GM21825 (cell line): ENCODE data around the gene P3R3URF.
"Not testable (repeated sequence)": the region's sequence is repeated elsewhere in the genome, so short reads cannot be mapped to it uniquely, and the experiment has no call there.

Experiments used
- ATAC-seq: cut with Tn5 transposase; IDR thresholded peaks from one replicate; pipeline ENCODE4 v1.9.1; 2021; ENCODE audit warnings: mild to moderate bottlenecking, moderate library complexity; ENCODE audit not compliant: unreplicated experiment

P3R3URF gene

DNA sequence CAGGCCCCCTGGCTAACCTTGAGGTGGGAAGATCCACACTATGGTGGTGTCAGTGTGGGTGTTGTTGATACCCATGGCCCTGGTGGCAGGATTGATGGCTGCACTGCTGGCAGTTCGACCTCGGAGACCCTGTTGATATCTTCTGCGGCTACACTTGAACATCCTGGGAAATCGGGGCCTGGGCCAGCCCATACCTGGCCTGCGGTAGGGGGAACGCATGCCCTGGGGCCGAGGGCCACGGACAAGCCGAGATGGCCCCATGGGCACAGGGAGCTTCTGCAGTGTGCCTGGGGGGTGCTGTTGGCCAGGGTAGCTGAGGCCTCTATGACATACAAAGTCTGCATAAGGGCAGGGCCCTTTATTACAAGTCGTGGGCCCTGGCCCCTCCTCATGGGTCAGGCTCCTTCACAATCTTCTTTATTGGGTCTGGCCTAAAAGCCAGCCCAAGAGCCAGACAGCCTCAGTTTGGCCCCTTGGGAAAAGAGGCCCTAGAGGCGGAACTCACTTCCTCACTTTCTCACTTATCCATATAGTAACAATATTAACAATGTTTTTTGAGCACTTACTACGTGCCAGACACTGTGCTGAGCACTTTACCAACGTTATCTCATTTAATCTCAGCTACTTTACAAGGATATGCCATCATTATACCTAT is at the start of gene P3R3URF:
Gene P3R3URF, minus strand, starts transcription at position 278 of the 655 bp plus-strand sequence. Its CDS starts 17 bp downstream, at position 261.
- no peak for ATAC-seq

DNA sequence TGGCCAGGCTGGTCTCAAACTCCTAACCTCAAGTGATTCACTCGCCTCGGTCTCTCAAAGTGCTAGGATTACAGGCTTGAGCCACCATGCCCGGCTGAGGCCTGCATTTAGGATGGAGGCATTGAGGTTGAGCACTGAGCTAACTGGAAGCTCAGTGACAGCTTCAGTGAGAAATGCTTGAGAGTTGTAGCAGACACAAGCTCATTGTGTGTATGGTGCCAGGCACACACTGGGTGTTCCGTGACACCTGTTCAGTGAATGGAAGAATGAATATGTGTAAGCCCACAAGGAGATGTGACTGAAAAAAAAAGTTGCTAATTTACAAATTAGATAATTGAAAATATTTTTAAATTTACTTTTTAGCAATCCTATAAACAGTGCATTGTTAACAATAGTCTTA is 48.7 kb upstream of the P3R3URF start:
- ATAC-seq, result no peak

DNA sequence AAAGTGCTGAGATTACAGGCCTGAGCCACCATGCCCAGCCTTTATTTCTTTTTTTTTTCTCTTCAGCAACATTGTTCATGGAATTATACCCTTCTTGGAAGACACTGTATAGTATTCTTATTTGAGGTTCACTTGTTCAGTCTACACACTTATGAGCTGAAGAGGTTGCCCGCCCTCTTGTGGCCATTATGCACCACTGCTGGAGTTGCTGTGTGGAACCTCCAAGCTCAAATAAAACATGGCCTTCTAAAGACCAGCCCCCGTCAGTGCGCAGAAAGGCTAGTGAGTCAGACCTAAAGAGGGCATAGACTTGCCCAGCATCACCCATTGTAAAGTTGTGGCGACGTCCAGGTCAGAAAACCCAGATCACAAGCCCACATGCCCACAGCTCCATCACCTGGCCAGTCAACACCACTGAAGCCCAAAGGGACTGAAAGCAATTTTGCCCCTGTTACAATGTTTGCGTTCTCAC is 47.2 kb upstream of the P3R3URF start:
- peak; percentile 68 for ATAC-seq

DNA sequence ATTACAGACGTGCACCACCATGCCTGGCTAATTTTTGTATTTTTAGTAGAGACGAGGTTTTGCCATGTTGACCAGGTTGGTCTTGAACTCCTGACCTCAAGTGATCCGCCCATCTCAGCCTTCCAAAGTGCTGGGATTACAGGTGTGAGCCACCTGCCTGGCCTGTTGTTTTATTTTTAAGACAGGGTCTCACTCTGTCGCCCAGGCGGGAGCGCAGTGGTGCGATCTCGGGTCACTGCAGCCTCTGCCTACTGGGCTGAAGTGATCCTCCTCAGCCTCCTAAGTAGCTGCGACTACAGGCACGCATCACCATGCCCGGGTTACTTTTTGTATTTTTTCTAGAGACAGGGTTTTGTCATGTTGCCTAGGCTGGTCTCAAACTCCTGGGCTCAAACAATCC is 46.8 kb upstream of the P3R3URF start:
- ATAC-seq, result not testable (repeated sequence)

DNA sequence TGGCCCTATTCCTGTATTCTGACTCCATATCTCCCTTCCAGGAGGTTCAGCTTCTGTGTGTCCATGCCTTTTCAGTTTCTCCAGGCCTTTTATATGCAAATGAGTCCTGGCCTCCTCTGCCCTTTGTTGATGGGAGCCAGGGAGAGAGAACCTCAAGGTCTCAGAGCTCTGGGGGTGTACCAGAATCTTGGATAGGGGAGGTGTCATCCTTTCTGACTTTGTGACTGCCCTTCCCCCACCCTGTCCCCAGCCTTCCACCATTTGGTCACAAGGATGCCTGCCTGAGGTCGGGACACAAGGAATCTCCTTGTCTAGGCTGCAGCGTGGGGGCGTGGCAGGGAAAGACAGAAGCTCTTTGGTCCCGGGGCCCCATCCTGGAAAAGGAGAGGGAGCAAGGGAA is 45.5 kb upstream of the P3R3URF start:
- ATAC-seq, result no peak

DNA sequence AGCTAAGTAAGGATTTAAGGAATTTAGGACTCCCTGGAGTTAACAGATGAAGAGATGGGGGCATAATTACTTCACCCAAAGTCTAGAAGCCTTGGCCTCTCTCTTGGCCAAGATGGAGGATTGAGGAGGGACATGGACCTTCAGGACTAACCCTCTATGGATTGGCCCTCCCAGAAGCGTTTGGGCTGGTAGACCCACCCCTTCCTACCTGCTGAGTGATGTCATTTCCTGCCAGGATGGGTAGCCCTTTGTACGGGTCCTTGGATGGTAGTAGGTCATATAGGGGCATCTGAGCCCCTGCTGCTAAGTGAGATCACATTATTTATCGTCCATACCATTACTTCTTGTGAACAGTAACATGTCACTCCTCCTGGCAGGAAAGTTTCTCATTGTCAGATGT is 44.5 kb upstream of the P3R3URF start:
- ATAC-seq, result no peak

DNA sequence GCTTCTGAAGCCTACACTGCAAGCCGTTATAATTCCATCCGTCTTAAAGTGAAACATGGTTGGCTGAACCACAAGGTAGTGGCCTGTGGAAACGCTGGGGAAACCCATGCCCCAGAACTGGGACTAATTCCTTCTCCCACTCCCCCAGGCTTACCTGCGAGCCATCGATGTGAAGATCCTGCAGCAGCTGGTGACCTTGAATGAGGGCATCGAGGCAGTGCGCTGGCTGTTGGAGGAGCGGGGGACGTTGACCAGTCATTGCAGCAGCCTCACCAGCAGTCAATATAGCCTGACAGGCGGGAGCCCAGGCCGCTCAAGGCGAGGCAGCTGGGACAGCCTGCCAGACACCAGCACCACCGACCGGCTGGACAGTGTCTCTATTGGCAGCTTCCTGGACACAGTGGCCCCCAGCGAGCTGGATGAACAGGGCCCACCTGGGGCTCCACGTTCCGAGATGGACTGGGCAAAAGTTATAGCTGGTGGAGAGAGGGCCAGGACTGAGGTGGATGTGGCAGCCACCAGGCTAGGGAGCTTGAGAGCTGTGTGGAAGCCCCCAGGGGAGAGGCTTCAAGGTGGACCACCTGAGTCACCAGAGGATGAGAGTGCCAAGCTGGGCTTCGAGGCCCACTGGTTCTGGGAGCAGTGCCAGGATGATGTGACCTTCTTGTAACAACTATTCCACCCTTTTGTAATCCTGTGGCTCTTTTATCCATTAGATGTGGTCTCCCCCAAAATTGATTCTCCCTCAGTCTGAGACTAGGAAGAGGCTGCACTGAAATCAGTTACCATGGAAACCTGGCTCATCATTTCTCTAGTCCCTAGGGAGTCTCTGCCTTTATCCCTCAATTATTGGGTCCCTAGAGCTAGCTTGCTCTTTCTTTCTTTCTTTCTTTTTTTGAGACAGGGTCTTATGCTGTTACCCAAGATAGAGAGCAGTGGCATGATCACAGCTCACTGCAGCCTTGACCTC is 43.5 kb upstream of the P3R3URF start:
- ATAC-seq, result no peak

DNA sequence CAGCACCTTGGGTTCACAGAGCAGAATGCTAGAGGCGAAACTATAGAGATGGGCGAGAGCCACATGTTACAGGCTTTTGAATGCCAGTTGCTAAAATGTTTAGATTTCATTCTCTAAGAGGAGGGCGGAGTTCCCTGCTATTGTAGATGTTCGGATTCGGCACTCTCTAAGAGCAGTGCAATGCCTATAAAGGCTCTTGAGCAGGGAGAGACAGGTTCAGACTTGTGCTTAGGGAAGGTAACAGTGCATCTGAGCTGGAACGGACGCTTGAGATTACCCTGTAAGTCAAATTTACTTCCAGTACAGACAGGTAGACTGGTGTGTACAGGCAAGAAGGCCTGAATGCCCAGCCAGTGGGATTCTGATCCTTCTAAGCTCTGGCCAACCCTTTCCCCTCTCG is 42.2 kb upstream of the P3R3URF start:
- no peak for ATAC-seq

DNA sequence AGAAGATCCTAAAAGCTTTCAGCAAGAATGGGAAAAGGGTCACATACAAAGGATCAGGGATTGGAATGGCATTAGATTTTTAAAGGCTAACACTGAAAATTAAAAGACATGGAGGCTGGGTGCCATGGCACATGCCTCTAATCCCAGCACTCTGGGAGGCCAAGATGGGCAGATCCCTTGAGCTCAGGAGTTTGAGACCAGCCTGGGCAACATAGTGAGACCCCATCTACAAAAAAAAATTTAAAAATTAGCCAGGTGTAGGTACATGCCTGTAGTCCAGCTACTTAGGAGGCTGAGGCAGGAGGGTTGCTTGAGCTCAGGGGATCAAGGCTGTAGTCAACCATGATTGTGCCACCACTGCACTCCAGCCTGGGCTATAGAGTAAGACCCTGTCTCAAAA is 39.2 kb upstream of the P3R3URF start:
- no peak for ATAC-seq

DNA sequence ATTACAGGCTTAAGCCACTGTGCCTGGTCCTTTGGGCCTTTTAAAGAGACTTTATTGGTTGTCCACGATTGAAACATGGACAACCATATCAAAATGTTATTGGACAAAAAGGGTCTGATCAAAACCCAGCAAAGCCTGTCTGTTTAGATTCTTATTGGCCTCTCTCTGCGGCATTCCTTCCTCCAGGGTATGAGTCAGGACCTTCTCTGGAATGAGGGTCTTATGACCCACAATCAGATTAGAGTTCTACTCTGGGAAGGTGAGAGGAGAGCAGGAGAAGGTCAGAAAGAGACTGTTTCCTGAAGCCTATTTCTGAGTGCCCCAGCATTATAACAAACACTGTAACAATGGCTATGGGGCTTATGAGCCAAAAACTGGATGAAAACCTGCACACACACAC is 34.8 kb upstream of the P3R3URF start:
- ATAC-seq, result no peak

DNA sequence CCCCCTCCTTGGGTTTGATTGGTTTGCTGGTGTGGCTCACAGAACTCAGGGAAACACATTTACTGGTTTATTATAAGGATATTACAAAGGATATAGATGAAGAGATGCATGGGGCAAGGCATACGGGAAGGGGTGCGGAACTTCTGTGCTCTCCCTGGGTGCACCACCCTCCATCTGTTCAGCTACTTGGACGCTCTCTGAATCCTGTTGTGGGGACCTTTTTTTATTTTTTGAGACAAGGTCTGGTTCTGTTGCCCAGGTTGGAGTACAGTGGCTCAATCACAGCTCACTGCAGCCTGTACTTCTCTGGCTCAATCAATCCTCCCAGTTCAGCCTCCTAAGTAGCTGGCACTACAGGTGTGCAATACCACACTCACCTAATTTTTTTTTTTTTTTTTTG is 34.3 kb upstream of the P3R3URF start:
- no peak for ATAC-seq

DNA sequence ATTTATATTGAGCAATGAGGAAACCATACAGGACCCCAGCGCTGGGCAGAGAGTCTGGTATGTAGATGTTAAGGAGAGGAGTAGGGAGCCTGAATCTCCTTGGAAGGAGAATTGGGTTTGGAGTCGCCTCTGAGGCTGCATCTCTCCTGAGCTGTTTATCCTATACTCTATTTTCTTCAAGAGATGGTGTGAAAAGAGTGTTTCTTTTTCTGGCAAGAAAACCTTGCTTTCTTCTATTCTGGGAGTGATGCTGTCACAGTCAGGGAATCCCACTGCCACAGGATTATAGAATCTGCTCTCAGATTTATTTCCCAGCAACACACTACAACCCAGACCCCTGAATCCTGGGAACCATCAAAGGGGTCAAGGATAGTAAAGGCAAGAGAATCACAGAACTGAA is 30.1 kb upstream of the P3R3URF start:
- ATAC-seq, result no peak

DNA sequence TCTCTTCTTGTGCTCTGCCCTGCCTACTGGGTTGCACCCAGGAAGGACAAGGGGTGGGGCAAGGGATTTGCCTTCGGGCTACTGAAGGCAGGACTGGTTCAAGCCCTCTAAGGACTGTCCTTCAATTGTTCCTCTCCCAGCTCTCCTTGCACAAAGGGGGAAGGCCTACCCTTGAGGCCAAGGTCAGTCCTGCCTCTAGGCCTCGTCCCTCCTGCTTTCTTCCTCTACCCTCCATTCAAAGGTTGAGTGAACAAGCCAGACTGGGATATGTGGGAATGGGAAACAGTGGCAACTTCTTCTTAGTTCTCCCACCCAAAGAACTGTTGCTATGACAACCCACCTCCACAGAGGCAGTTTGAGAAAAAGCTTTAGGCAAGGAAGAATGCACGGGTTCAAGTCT is 29.5 kb upstream of the P3R3URF start:
- ATAC-seq, result no peak

DNA sequence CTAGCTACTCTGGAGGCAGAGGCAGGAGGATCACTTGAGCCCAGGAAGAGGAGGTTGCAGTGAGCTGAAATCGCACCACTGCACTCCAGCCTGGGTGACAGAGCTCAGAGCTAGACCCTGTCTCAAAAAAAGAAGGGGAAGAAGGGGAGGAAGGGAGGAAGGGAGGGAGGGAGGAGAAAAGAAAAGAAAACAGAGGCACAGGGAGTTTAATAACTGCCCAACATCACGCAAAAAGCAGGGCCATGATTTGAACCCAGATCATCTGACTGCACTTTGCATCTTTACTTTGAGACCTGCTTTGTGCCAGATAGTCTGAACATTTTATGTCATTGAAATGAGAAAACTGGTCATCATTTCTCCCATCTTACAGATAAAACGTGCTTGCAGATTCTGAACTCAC is 28.9 kb upstream of the P3R3URF start:
- ATAC-seq, result no peak

DNA sequence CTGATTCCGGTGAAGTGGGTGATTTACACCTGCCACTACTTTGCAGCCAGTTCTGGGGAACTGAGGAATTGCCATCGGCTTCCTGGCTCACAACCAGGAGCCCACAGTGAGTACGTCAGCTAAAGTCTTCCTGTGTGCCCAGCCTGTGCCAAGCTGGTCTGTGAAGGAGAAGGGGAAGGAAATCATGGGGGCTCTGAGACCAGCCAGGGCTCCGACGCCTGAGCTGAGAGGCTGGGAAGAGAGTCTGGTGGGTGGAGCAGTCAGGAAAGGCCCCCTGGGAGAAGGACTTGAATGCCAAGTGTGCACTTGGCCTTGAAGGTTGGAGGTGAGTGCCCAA is 28.1 kb upstream of the P3R3URF start:
- no peak for ATAC-seq

DNA sequence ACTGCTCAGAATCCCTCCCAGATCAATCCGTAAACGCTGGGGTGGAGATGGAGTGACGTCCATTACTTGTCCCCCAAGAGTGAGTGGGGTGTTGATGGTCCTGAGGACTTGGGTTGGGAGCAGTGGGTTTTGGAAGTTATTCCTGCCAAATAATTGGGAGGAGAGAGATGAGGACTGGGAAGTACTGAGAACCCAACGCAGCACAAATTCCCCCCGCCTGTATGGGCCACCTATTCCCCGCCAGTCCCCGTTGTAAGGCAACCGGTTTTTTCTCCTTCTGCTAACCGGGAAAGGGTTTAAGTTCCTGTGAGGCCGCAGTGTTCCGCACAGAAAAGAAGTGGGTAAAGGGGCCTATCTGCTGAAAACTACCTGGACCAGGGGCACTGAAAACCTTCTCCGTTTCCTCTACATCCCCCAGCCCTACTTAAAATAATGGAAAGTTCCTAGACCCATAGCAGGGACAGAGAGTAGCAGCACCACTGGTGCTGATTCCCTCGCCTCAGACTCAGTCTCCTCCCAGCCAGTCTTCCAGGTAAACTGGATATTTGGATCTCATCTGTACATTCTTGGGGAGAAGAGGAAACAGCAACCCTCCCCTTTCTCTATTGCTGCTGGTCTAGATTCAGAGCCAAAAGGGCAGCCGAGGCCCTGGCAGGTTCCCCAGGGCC is 27.6 kb upstream of the P3R3URF start:
- ATAC-seq, result no peak

DNA sequence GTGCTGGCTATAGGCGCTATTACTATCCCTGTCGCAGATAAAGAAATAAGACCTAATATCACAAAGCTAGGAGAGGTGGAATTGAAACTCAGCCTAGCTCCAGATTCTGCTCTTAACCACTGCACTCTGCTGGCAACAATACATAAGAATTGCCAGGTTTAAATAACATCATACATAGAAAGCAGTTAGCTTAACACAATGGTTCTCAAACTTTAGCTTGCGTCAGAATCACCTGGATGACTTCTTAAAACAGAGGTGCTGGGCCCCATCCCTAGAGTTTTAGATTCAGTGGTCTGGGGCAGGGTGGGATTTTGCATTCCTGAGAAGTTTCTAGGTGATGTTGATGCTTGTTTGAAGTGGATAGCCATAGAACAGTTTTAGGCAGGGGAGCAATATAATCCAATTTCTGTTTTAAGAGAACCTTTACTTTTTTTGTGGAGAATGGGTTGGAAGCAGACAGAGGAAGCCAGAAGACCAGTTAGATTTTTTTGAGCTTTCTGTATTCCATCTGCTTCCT is 23.0 kb upstream of the P3R3URF start:
- ATAC-seq, result no peak

DNA sequence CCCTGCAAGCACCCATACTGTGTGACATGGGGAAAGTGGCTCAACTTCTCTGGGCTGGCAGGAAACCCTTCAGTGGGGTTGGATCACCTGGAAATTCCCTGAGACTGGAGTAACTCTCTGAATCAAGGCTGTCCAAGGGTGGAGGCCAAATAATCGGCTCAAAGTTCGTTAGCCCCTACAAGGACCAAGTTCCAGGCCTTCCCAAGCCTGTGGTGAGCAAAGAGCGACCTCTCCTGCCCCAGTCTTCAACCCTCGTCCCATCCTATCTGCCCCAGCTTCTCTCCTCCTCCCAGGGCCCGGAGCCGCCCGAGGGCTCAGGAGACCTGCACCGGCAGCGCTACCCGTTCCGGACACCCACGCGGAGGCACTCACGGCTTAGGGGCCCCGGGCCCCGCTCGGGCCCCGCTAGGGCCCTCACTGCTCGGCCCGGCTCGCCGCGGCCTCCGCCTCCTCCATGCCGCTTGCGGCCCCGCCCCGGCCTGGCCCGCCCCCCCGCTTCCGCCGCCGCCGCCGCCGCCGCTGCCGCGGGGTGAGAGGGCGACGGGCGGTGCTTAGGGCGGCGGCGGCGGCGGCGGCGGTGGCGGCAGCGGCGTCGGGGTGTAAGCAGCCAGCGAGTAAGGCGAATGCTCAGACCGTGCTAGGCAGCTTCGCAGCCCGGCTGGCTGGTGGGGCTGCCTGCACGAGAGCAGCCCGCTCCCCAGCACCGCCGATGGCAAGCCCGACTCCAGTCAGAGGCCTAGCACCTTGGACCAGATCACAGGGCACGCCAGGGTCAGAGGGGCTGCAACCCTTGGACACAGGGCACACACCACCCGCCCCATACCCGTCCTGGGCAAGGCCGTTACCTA is 21.9 kb upstream of the P3R3URF start, which contains the start of gene POMGNT1:
Gene POMGNT1, minus strand, starts transcription at position 471 of the 848 bp plus-strand sequence. CDS start 613 bp downstream, outside the sequence.
- ATAC-seq, result peak; percentile 85

DNA sequence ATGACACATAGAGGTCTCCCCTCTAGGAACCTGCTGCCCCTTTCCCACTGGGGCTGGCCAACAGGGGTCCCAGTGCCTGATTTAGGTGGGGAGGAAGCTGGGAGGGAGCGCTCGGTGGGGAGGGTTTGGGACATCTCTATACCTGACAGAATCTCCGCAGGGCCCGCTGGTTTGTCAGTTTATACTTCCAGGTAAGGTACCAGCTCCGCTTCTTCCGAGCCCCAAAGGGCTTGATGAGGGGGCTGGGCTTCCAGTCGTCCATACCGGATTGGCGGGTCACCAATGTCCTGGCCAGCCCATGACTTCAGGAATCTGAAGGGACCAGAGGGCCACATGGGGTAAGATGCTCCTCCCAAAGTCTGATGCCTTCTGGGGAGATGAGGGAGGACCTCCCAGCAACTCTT is 21.3 kb upstream of the P3R3URF start:
- no peak for ATAC-seq

DNA sequence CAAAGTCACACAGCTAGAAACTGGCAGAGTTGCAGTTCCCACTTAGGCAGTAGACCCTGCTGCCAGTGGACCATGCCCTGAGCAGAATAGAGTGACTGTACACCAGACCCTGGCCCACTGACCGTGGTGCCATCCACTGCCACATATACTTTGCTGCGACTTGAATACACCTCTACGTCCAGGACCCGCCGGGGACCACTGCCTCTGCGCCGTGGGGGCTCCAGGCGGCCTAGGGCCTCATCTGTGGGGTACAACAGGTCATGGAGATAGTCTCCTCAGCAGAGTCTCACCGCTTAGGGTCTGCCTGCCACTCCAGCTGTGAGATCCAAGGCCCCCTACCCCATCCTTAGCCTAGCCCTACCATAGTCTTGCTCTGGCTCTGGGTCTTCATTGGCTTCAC is 20.3 kb upstream of the P3R3URF start:
- no peak for ATAC-seq
